ENCODE results near the gene SUZ12.

DNA sequence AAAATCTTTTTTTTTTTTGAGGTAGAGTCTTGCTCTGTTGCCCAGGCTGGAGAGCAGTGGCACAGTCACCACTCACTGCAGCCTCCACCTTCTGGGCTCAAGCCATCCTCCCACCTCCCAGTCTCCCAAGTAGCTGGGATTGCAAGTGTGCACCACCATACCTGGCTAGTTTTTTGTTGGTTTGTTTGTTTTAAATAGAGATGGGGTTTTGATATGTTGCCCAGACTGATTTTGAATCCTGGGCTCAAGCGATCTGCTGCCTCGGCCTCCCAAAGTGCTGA is 72.4 kb downstream of the SUZ12 start:
- TF ChIP-seq, protein P1, sequence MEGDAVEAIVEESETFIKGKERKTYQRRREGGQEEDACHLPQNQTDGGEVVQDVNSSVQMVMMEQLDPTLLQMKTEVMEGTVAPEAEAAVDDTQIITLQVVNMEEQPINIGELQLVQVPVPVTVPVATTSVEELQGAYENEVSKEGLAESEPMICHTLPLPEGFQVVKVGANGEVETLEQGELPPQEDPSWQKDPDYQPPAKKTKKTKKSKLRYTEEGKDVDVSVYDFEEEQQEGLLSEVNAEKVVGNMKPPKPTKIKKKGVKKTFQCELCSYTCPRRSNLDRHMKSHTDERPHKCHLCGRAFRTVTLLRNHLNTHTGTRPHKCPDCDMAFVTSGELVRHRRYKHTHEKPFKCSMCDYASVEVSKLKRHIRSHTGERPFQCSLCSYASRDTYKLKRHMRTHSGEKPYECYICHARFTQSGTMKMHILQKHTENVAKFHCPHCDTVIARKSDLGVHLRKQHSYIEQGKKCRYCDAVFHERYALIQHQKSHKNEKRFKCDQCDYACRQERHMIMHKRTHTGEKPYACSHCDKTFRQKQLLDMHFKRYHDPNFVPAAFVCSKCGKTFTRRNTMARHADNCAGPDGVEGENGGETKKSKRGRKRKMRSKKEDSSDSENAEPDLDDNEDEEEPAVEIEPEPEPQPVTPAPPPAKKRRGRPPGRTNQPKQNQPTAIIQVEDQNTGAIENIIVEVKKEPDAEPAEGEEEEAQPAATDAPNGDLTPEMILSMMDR (IDR thresholded peaks at IDR 0.05 in 4 of 5, conservative IDR thresholded peaks at IDR 0.05 in 1 of 5) = no peak
- TF ChIP-seq POLR2A (IDR thresholded peaks at IDR 0.05) = no peak
